Adipocyte (in vitro differentiated cells): ENCODE data around the gene IGF1R.
"Not testable (repeated sequence)": the region's sequence is repeated elsewhere in the genome, so short reads cannot be mapped to it uniquely, and the experiment has no call there.

ENCODE experiments used
- DNase-seq: peaks from one replicate; pipeline ENCODE4 v3.0.0-alpha.2; 2015; ENCODE audit warnings: low read depth
- H3K27me3 ChIP-seq: replicated peaks from 2 replicates; pipeline ENCODE4 v1.7.0; 2013; ENCODE audit warnings: mild to moderate bottlenecking, low read length, moderate library complexity; ENCODE audit not compliant: control insufficient read depth, insufficient read depth
- H3K36me3 ChIP-seq: 2 replicates; pipeline ENCODE4 v1.7.0; 2013; ENCODE audit warnings: low read length, mild to moderate bottlenecking, moderate library complexity; ENCODE audit not compliant: control insufficient read depth, insufficient read depth, severe bottlenecking
- H3K4me1 ChIP-seq: 2 replicates; pipeline ENCODE4 v1.7.0; 2013; ENCODE audit warnings: mild to moderate bottlenecking, low read length, moderate library complexity; ENCODE audit not compliant: control insufficient read depth, insufficient read depth
- H3K4me3 ChIP-seq: 2 replicates; pipeline ENCODE4 v1.7.0; 2013; ENCODE audit warnings: mild to moderate bottlenecking, low read length, moderate library complexity
- H3K9ac ChIP-seq: 2 replicates; pipeline ENCODE4 v1.7.0; 2013; ENCODE audit warnings: mild to moderate bottlenecking, low read length, moderate library complexity
- H3K9me3 ChIP-seq: 2 replicates; pipeline ENCODE4 v1.7.0; 2013; ENCODE audit warnings: mild to moderate bottlenecking, low read length, moderate library complexity; ENCODE audit not compliant: control insufficient read depth

IGF1R gene

GRCh38 chr15:98618576-98618975, 29.8 kb upstream of the IGF1R start:
- not testable (repeated sequence) for H3K4me1 ChIP-seq, H3K9me3 ChIP-seq, H3K4me3 ChIP-seq, DNase-seq, H3K9ac ChIP-seq, H3K36me3 ChIP-seq
- peaks cover 18% of the 10 kb centered on the region for H3K27me3 ChIP-seq

- Histone ChIP-seq H3K4me3 (no peak overlapping the region), H3K4me1 (no peaks in the 10 kb centered on the region), H3K36me3 (no peaks in the 10 kb centered on the region), H3K9me3 (no peaks in the 10 kb centered on the region), H3K27me3 (peaks cover 28% of the 10 kb centered on the region), H3K9ac (no peak overlapping the region)
- DNase-seq = no peak
Measured at GRCh38 chr15:98620020-98620419, 28.3 kb upstream of the IGF1R start.

GRCh38 chr15:98621021-98621420, 27.3 kb upstream of the IGF1R start:
- DNase-seq = no peak

GRCh38 chr15:98625614-98626013, 22.7 kb upstream of the IGF1R start:
- Histone ChIP-seq H3K4me3 (no peak overlapping the region), H3K9me3 (no peaks in the 10 kb centered on the region)
- no peak for DNase-seq

More at GRCh38 chr15:98621021-98621420, 27.3 kb upstream of the IGF1R start:
- Histone ChIP-seq H3K9me3 (no peaks in the 10 kb centered on the region), H3K4me3 (no peak overlapping the region), H3K36me3 (no peaks in the 10 kb centered on the region), H3K27me3 (peaks cover 29% of the 10 kb centered on the region), H3K9ac (no peak overlapping the region), H3K4me1 (no peaks in the 10 kb centered on the region)

GRCh38 chr15:98626153-98626552, 22.2 kb upstream of the IGF1R start:
- Histone ChIP-seq H3K9ac (no peak overlapping the region), H3K9me3 (no peaks in the 10 kb centered on the region), H3K4me3 (no peak overlapping the region), H3K36me3 (no peaks in the 10 kb centered on the region), H3K27me3 (peaks cover 25% of the 10 kb centered on the region), H3K4me1 (no peaks in the 10 kb centered on the region)
- DNase-seq = no peak

More at GRCh38 chr15:98625614-98626013, 22.7 kb upstream of the IGF1R start:
- Histone ChIP-seq H3K9ac (no peak overlapping the region), H3K4me1 (no peaks in the 10 kb centered on the region), H3K27me3 (peaks cover 27% of the 10 kb centered on the region), H3K36me3 (no peaks in the 10 kb centered on the region)

- Histone ChIP-seq H3K9ac (no peak overlapping the region), H3K4me1 (no peaks in the 10 kb centered on the region), H3K4me3 (no peak overlapping the region), H3K36me3 (no peaks in the 10 kb centered on the region), H3K27me3 (peaks cover 33% of the 10 kb centered on the region), H3K9me3 (no peaks in the 10 kb centered on the region)
- DNase-seq = peak; percentile 28
Measured at GRCh38 chr15:98628216-98628615, 20.1 kb upstream of the IGF1R start.

GRCh38 chr15:98635848-98636247, 12.5 kb upstream of the IGF1R start:
- H3K4me1 ChIP-seq = no peaks in the 10 kb centered on the region
- no peaks in the 10 kb centered on the region for H3K9me3 ChIP-seq
- no peaks in the 10 kb centered on the region for H3K36me3 ChIP-seq
- H3K27me3 ChIP-seq = peaks cover 38% of the 10 kb centered on the region
- no peak overlapping the region for H3K4me3 ChIP-seq
- no peak for DNase-seq
- no peak overlapping the region for H3K9ac ChIP-seq

GRCh38 chr15:98643115-98643514, 5.2 kb upstream of the IGF1R start:
- no peak overlapping the region for H3K4me3 ChIP-seq
- H3K27me3 ChIP-seq = peaks cover 34% of the 10 kb centered on the region
- no peak overlapping the region for H3K9ac ChIP-seq
- no peak for DNase-seq
- H3K36me3 ChIP-seq = no peaks in the 10 kb centered on the region
- no peaks in the 10 kb centered on the region for H3K9me3 ChIP-seq
- no peaks in the 10 kb centered on the region for H3K4me1 ChIP-seq

GRCh38 chr15:98646546-98647025, 1.8 kb upstream of the IGF1R start:
- Histone ChIP-seq H3K9ac (peak overlapping the region; percentile 84), H3K9me3 (no peaks in the 10 kb centered on the region), H3K27me3 (peaks cover 20% of the 10 kb centered on the region), H3K4me3 (peak overlapping the region; percentile 79), H3K4me1 (peaks cover 1% of the 10 kb centered on the region), H3K36me3 (no peaks in the 10 kb centered on the region)
- DNase-seq = no peak

- Histone ChIP-seq H3K27me3 (peaks cover 14% of the 10 kb centered on the region), H3K36me3 (no peaks in the 10 kb centered on the region), H3K9ac (peak overlapping the region; percentile 84), H3K9me3 (no peaks in the 10 kb centered on the region), H3K4me1 (peaks cover 7% of the 10 kb centered on the region), H3K4me3 (peak overlapping the region; percentile 79)
- peak; percentile 84 for DNase-seq
Measured at GRCh38 chr15:98647026-98647773, 1.1 kb upstream of the IGF1R start.

- H3K4me3 ChIP-seq = peak overlapping the region; percentile 90
- DNase-seq = peak; percentile 77
- peaks cover 9% of the 10 kb centered on the region for H3K27me3 ChIP-seq
- peak overlapping the region; percentile 89 for H3K9ac ChIP-seq
- no peaks in the 10 kb centered on the region for H3K9me3 ChIP-seq
- no peaks in the 10 kb centered on the region for H3K36me3 ChIP-seq
- peaks cover 17% of the 10 kb centered on the region for H3K4me1 ChIP-seq
Measured at GRCh38 chr15:98648654-98649471, 524 bp downstream of the IGF1R start.
